GM21360 (cell line): ENCODE measurements around the gene ROBO2.

ENCODE experiments used
- ATAC-seq: cut with Tn5 transposase; IDR thresholded peaks from one replicate; pipeline ENCODE4 v1.9.1; 2021; ENCODE audit warnings: mild to moderate bottlenecking, moderate library complexity; ENCODE audit not compliant: unreplicated experiment

The ROBO2 gene

GRCh38 chr3:77051591-77051990 lies 11.7 kb downstream of the ROBO2 start:
- no peak for ATAC-seq

GRCh38 chr3:77052051-77052501 lies 12.2 kb downstream of the ROBO2 start:
- ATAC-seq = no peak

- no peak for ATAC-seq
Observed at GRCh38 chr3:77052733-77053670, 13.1 kb downstream of the ROBO2 start.

- ATAC-seq = no peak
Observed at GRCh38 chr3:77053795-77054194, 13.9 kb downstream of the ROBO2 start.

- ATAC-seq = no peak
Observed at GRCh38 chr3:77055841-77056341, 16.0 kb downstream of the ROBO2 start.

GRCh38 chr3:77059354-77059753 lies 19.5 kb downstream of the ROBO2 start:
- no peak for ATAC-seq

GRCh38 chr3:77063423-77063822 lies 23.5 kb downstream of the ROBO2 start:
- no peak for ATAC-seq

- no peak for ATAC-seq
Observed at GRCh38 chr3:77065750-77066149, 25.9 kb downstream of the ROBO2 start.

- ATAC-seq = no peak
Observed at GRCh38 chr3:77066829-77067228, 26.9 kb downstream of the ROBO2 start.

- no peak for ATAC-seq
Observed at GRCh38 chr3:77068808-77069207, 28.9 kb downstream of the ROBO2 start.

- no peak for ATAC-seq
Observed at GRCh38 chr3:77071364-77071763, 31.5 kb downstream of the ROBO2 start.

GRCh38 chr3:77071809-77072208 lies 31.9 kb downstream of the ROBO2 start:
- ATAC-seq = no peak

GRCh38 chr3:77072232-77072631 lies 32.3 kb downstream of the ROBO2 start:
- ATAC-seq = no peak

- ATAC-seq = no peak
Observed at GRCh38 chr3:77078279-77078678, 38.4 kb downstream of the ROBO2 start.

GRCh38 chr3:77079988-77080610 lies 40.2 kb downstream of the ROBO2 start:
- no peak for ATAC-seq

- ATAC-seq = no peak
Observed at GRCh38 chr3:77081240-77081661, 41.4 kb downstream of the ROBO2 start.

- no peak for ATAC-seq
Observed at GRCh38 chr3:77084511-77084910, 44.6 kb downstream of the ROBO2 start.

GRCh38 chr3:77086408-77086807 lies 46.5 kb downstream of the ROBO2 start:
- no peak for ATAC-seq

GRCh38 chr3:77091809-77092208 lies 51.9 kb downstream of the ROBO2 start:
- no peak for ATAC-seq

GRCh38 chr3:77093101-77093500 lies 53.2 kb downstream of the ROBO2 start:
- no peak for ATAC-seq

GRCh38 chr3:77096145-77096544 lies 56.2 kb downstream of the ROBO2 start:
- ATAC-seq = no peak
